ENCODE data around the gene MEI4. TPM values are rescaled to one million over a fixed set of nuclear protein-coding genes. Genes with fewer than 3 reads are reported as not detected.

Gene MEI4
- total and polyA plus RNA-seq, 10 of the 15 experiments (the other 5 are each of a cell fraction or from before 2014, with no cell fraction given), result 0.03 to 0.04 (median 0.03) TPM; not detected in 7

- TF ChIP-seq ZBTB11 (CRISPR knock-in tag; IDR thresholded peaks at IDR 0.05), result no peak
- no peak for TF ChIP-seq SMC3 (IDR thresholded peaks at IDR 0.05; ENCODE audit: borderline replicate concordance, low read length)
- TF ChIP-seq ATF7 (IDR thresholded peaks at IDR 0.05; ENCODE audit: low read depth), result peak; percentile 92
- TF ChIP-seq MEF2B (IDR thresholded peaks at IDR 0.05; ENCODE audit: partially characterized antibody, poor library complexity, severe bottlenecking), result peak; percentile 80
- peak; percentile 65 for TF ChIP-seq SPI1 (IDR thresholded peaks at IDR 0.05; ENCODE audit: borderline replicate concordance, insufficient read depth, low read depth, low read length)
- TF ChIP-seq RFX5 (IDR thresholded peaks at IDR 0.05; ENCODE audit: low read depth, low read length), result no peak
Measured at GRCh38 chr6:77822265-77822664, 169.4 kb downstream of the MEI4 start (continued).

- H3K4me1 ChIP-seq (ENCODE audit: control insufficient read depth, insufficient read depth, low read length), result no peaks in the 10 kb centered on the region
- 0% methylated on average over 2 of the region's 2 CpGs for WGBS (ENCODE audit: insufficient coverage, insufficient replicate concordance, low lambda C conversion rate, missing lambda C conversion rate)
- H2AFZ ChIP-seq (ENCODE audit: control insufficient read depth, low read depth, low read length), result no peak overlapping the region
- in situ Hi-C loops (cut with MboI) (no loop called here), intact Hi-C loops (cut with micrococcal nuclease; ENCODE audit: unreplicated experiment) (no loop called here)
- ATAC-seq, result no peak; the same call in 2 of the 3 replicates
- H3K79me2 ChIP-seq (ENCODE audit: control insufficient read depth, insufficient read depth, low read length), result no peaks in the 10 kb centered on the region
- H3K36me3 ChIP-seq (ENCODE audit: control insufficient read depth in 2 of 2, insufficient read depth in 2 of 2, low read length in 1 of 2), result no peaks in the 10 kb centered on the region
- POLR2A ChIA-PET, result no interaction called here
- H3K9ac ChIP-seq (ENCODE audit: control insufficient read depth, insufficient read depth, low read length), result no peak overlapping the region
- no peaks in the 10 kb centered on the region for H3K9me3 ChIP-seq (replicated peaks; ENCODE audit: control insufficient read depth, insufficient read depth, low read length)
- no peaks in the 10 kb centered on the region for H4K20me1 ChIP-seq (ENCODE audit: control insufficient read depth, insufficient read depth)
- H3K4me2 ChIP-seq (ENCODE audit: control insufficient read depth, insufficient read depth), result no peak overlapping the region
- no peak overlapping the region for H3K4me3 ChIP-seq
- no peak for DNase-seq (ENCODE audit: low read depth, low spot score)
- CTCF ChIA-PET, result interaction anchor here (0.9 to 1.6 kb wide), 2 partner anchors 10 to 12 kb away, joined by 3 to 4 read pairs; no protein-coding TSS in a partner anchor
- SMC1A ChIA-PET (ENCODE audit: uncharacterized antibody, unreplicated experiment), result interaction anchor here (1.0 to 1.5 kb wide), 4 partner anchors 8 to 273 kb away, joined by 3 to 5 read pairs (median 4); no protein-coding TSS in a partner anchor
- RAD21 ChIA-PET (ENCODE audit: unreplicated experiment), result interaction anchor here (0.9 to 1.1 kb wide), 3 partner anchors 11 to 264 kb away, joined by 3 read pairs; no protein-coding TSS in a partner anchor
- FAIRE-seq, result no peak
- H3K27ac ChIP-seq (ENCODE audit: control insufficient read depth, insufficient read depth), result no peak overlapping the region
- H3K27me3 ChIP-seq (replicated peaks in 1 of 2; ENCODE audit: control insufficient read depth in 2 of 2, insufficient read depth in 2 of 2, low read length in 1 of 2), result no peaks in the 10 kb centered on the region
- BruUV-seq (replicated peaks), result no TSS peak
- TF ChIP-seq MAX (IDR thresholded peaks at IDR 0.05; ENCODE audit: low read depth, low read length) (no peak), RELB (IDR thresholded peaks at IDR 0.05; ENCODE audit: low read depth) (0 out of 2 replicates have a peak, but pooled peaks have one; percentile 23), DPF2 (IDR thresholded peaks at IDR 0.05) (peak; percentile 58; the same call in 1 of the 2 replicates), GATAD2B (conservative IDR thresholded peaks at IDR 0.05; ENCODE audit: low read depth) (no peak), ZZZ3 (IDR thresholded peaks at IDR 0.05; ENCODE audit: control insufficient read depth, insufficient read length, low read depth) (no peak), IKZF1 (conservative IDR thresholded peaks at IDR 0.05) (peak; percentile 54), YBX1 (IDR thresholded peaks at IDR 0.05) (no peak), PRDM15 (CRISPR knock-in tag; IDR thresholded peaks at IDR 0.05) (no peak)
Measured at GRCh38 chr6:77825204-77825603, 172.4 kb downstream of the MEI4 start.

All from GM12878 (cell line).